Measurements from ENCODE around the gene CD160. TPM values are rescaled to one million over a fixed set of nuclear protein-coding genes. Genes with fewer than 3 reads are reported as not detected.

CD160 gene
- total and polyA plus RNA-seq, 2 of the 4 experiments (the other 2 are of a cell fraction), result not detected

DNA sequence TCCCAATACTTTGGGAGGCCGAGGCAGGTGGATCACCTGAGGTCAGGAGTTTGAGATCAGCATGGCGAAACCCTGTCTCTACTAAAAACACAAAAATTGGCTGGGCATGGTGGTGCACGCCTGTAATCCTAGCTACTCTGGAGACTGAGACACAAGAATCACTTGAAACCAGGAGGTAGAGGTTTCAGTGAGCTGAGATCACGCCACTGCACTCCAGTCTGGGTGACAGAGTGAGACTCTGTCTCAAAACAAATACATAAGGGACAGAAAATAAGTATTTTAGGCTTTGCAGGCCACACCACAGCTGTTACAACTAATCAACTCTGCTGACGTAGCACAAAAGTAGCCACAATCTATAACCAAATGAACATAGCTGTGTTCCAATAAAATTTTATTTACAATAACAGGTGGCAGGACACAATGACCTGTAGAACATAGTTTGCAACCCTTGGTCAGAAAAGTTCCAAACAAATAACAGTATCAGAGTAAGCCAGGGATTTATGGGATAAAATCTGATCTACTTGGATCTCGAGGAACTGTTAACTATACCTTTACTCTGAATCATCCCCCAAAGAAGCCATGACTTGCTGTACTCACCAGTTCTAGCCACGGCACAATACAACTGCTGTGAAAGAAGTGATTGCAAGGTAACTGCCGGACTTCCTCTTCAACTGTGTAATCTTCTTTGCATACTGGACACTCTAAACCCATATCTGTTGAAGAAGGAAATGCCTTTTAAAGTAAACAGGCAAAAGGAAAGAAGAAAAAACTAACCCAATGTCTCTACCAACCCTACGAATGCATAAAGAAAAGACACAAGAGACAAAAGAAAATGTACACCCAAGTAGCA lies 28.3 kb downstream of the CD160 start:
- H4K8ac ChIP-seq (ENCODE audit: low read depth in 2 of 2, low read length in 2 of 2), result no peak overlapping the region
- H3K4ac ChIP-seq (ENCODE audit: low read depth, low read length), result no peak overlapping the region
- H3K14ac ChIP-seq (replicated peaks; ENCODE audit: low read depth, low read length), result no peak overlapping the region
- ATAC-seq (ENCODE audit: low read depth), result no peak
- H3K4me3 ChIP-seq (ENCODE audit: insufficient read depth, low read depth, low read length), result no peak overlapping the region
- H3K9ac ChIP-seq (ENCODE audit: low read depth, low read length), result no peak overlapping the region
- H3K9me1 ChIP-seq (ENCODE audit: insufficient read depth, low read length), result peaks cover 13% of the 10 kb centered on the region
- H2BK120ac ChIP-seq (ENCODE audit: low read depth, low read length), result no peak overlapping the region
- no peak overlapping the region for H2BK5ac ChIP-seq (ENCODE audit: low read depth, low read length, poor library complexity, severe bottlenecking)
- CTCF ChIA-PET, result no interaction called here
- BruUV-seq (replicated peaks), result no TSS peak
- POLR2A ChIA-PET (ENCODE audit: unreplicated experiment), result no interaction called here
- H4K20me1 ChIP-seq (ENCODE audit: insufficient read depth, low read length), result peaks cover 7% of the 10 kb centered on the region
- no peak overlapping the region for H3K4me2 ChIP-seq (ENCODE audit: low read depth, low read length)
- H3K27ac ChIP-seq (ENCODE audit: insufficient read depth, low read length), result no peak overlapping the region
- dilution Hi-C loops (cut with HindIII; ENCODE audit: low sequenced_read_pairs, unreplicated experiment) (no loop called here), intact Hi-C loops (cut with micrococcal nuclease) (no loop called here), in situ Hi-C loops (cut with MboI; ENCODE audit: low sequenced_read_pairs) (no loop called here)
- DNase-seq, result no peak
- no peak overlapping the region for H2AK5ac ChIP-seq (ENCODE audit: low read depth, low read length)
- no peak overlapping the region for H4K5ac ChIP-seq (ENCODE audit: low read depth, low read length)
- no peaks in the 10 kb centered on the region for H3K27me3 ChIP-seq (ENCODE audit: control insufficient read depth, insufficient read depth, low read length)
- H2AFZ ChIP-seq (replicated peaks; ENCODE audit: low read length, poor library complexity), result no peak overlapping the region
- H4K91ac ChIP-seq (ENCODE audit: insufficient read depth, low read depth, low read length), result no peak overlapping the region
- H3K9me3 ChIP-seq (ENCODE audit: control insufficient read depth, insufficient read depth, low read length), result no peaks in the 10 kb centered on the region
- TF ChIP-seq MAZ (IDR thresholded peaks at IDR 0.05; ENCODE audit: borderline replicate concordance, low read depth, low read length) (no peak), USF2 (IDR thresholded peaks at IDR 0.05; ENCODE audit: low read depth, low read length) (no peak), RAD21 (IDR thresholded peaks at IDR 0.05; ENCODE audit: low read length) (no peak), MXI1 (IDR thresholded peaks at IDR 0.05; ENCODE audit: borderline replicate concordance, low read depth, low read length) (no peak), ELK1 (IDR thresholded peaks at IDR 0.05; ENCODE audit: borderline replicate concordance, low read depth, low read length) (no peak), FOS (IDR thresholded peaks at IDR 0.05; ENCODE audit: low read depth, low read length) (no peak), MAFK (IDR thresholded peaks at IDR 0.05; ENCODE audit: low read depth, low read length) (peak; percentile 59), RFX5 (IDR thresholded peaks at IDR 0.05; ENCODE audit: low read depth, low read length) (no peak)
- TF ChIP-seq, protein P1, sequence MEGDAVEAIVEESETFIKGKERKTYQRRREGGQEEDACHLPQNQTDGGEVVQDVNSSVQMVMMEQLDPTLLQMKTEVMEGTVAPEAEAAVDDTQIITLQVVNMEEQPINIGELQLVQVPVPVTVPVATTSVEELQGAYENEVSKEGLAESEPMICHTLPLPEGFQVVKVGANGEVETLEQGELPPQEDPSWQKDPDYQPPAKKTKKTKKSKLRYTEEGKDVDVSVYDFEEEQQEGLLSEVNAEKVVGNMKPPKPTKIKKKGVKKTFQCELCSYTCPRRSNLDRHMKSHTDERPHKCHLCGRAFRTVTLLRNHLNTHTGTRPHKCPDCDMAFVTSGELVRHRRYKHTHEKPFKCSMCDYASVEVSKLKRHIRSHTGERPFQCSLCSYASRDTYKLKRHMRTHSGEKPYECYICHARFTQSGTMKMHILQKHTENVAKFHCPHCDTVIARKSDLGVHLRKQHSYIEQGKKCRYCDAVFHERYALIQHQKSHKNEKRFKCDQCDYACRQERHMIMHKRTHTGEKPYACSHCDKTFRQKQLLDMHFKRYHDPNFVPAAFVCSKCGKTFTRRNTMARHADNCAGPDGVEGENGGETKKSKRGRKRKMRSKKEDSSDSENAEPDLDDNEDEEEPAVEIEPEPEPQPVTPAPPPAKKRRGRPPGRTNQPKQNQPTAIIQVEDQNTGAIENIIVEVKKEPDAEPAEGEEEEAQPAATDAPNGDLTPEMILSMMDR (conservative IDR thresholded peaks at IDR 0.05; ENCODE audit: low read depth, low read length), result no peak
- H2AK9ac ChIP-seq (replicated peaks; ENCODE audit: low read depth, low read length, poor library complexity), result no peak overlapping the region
- H3K18ac ChIP-seq (ENCODE audit: low read depth, low read length), result no peak overlapping the region
- 100% methylated on average over 1 of the region's 9 CpGs; no CpG with 5 or more reads in 1 of the 2 experiments for WGBS, 2 experiments (ENCODE audit: extremely low coverage in 2 of 2, insufficient read length in 1 of 2)
- no peak overlapping the region for H2BK15ac ChIP-seq (ENCODE audit: low read depth, low read length)
- peaks cover 23 to 60% of the 10 kb centered on the region in 2 experiments for H3K79me1 ChIP-seq (ENCODE audit: low read depth in 1 of 2, low read length in 2 of 2)
- H2BK20ac ChIP-seq (ENCODE audit: low read depth, low read length), result 0 out of 2 replicates have a peak overlapping the region, but pooled peaks have one; percentile 5
- H3K56ac ChIP-seq (ENCODE audit: extremely low read depth, insufficient read depth, low read length), result no peak overlapping the region
- H3K4me1 ChIP-seq (ENCODE audit: control insufficient read depth, insufficient read depth, low read length), result peaks cover 10% of the 10 kb centered on the region
- no peak overlapping the region for H3K23ac ChIP-seq (ENCODE audit: low read depth, low read length)
- H3K36me3 ChIP-seq (ENCODE audit: control insufficient read depth, insufficient read depth, low read length), result peaks cover 30% of the 10 kb centered on the region
